ENCODE data around the gene EPYC. TPM values are rescaled to one million over a fixed set of nuclear protein-coding genes. Genes with fewer than 3 reads are reported as not detected.
A peak's percentile ranks its signal among the peaks of the same experiment; 100 is the strongest.

The EPYC gene
- total RNA-seq, 8 experiments from 2014 or later: 1.8 TPM; not detected in 7

DNA sequence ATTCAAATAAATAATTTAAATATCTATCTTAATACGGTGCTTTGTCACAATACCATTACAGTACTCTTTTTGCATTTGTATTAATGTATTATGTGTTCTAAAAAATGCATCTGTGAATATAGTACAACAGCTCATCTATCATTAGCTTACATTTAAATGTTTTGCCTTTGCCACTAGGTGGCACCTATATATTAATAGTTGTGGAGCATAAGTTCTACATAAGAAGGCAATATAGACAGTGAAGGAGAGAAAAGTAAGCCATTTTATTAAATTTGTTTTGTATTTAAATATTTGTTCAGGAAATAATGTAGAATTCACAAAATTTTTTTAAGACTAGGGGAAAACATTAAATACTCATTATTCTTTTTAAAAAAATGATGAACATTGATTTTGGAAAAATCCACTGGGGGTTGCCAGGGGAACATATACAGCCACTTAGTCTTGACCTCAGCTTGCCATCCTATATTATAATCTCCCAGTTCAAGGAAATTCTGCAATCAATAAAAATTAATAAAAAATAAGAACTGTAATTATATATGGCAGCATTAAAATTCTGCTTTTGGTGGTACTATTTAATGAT, 59.6 kb downstream of the EPYC start:
- H3K27ac ChIP-seq: no peak overlapping the region
- peaks cover 0 to 4% of the 10 kb centered on the region in 2 donors for H3K4me1 ChIP-seq (replicated peaks in 1 of 2)
- ATAC-seq (replicated peaks in 6 of 8): peak in 4 of 8 experiments; percentile 38 to 81 (median 56)
- in situ Hi-C loops (cut with MboI; ENCODE audit: low pct_unique_long_range_greater_than_20kb in 2 of 9, low sequenced_read_pairs in 9 of 9, unreplicated experiment in 9 of 9): loop anchor here in 1 of 9 experiments (25.0 kb wide), 1 partner anchor 1408 kb away; the partner anchor contains the start of gene POC1B
- no peak overlapping the region for H3K4me3 ChIP-seq
- WGBS, 10 experiments: 0 to 78% (median 0%) methylated on average over 1 of the region's 1 CpG; no CpG with 5 or more reads in 3 of the 10 experiments

DNA sequence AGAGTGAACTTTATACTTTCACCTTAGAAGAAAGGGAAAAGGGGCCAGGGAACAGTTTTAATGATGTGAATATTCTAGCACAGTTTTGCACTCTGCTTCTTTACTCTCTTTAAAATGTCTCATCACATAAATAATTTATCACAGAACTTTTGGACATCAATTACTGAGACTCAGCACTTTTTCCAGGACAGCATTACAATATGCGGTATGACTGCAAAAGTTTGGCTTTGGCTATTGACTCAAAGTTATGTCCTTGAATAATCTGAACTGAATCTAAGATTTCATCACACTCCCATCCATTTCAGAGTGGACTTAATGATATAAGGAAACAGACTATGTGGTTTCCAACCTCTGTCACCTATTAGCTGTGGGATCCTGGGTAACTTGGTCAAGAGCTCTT, 61.5 kb downstream of the EPYC start:
- in situ Hi-C loops (cut with MboI; ENCODE audit: low pct_unique_long_range_greater_than_20kb in 2 of 9, low sequenced_read_pairs in 9 of 9, unreplicated experiment in 9 of 9): loop anchor here in 1 of 9 experiments (25.0 kb wide), 1 partner anchor 1406 kb away; the partner anchor contains the start of gene POC1B
- no peak overlapping the region for H3K27ac ChIP-seq
- H3K4me1 ChIP-seq (replicated peaks in 1 of 2): peaks cover 0 to 3% of the 10 kb centered on the region in 2 donors
- peak in 2 of 8 experiments; percentile 40 to 79 for ATAC-seq (replicated peaks in 6 of 8)
- H3K4me3 ChIP-seq: no peak overlapping the region
- WGBS, 10 experiments: 14 to 100% (median 69%) methylated on average over 1 of the region's 1 CpG; no CpG with 5 or more reads in 2 of the 10 experiments

DNA sequence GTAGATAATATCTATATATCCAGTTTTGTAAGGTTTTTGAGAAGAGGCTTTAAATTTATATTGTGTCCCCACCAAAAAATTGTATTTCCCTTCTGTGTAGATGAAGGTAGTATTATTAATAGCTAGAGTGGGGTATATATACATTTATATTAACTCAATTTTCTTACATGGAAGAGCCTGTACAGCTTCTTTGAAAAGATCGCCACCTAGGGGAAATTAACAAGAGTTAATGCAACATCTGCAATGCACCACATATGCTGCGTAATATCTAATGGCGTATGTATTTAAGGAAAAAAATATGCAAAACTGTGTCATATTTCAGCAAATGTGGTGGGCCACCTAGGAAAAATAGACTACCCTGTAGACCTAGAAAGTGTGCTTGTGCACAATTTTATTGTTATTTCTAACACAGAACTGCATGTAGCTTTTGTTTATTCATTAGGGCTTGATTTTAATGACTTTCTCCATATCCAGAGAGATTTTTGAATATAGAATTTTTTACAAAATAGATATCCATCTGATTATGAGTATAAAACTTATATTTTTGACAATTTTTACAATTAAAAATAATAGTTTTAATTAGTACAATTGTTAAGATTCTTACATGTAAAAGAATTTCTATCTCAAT, 63.8 kb downstream of the EPYC start:
- 0 to 95% (median 61%) methylated on average over 1 to 3 of the region's 3 CpGs; no CpG with 5 or more reads in 1 of the 10 experiments for WGBS, 10 experiments
- ATAC-seq (replicated peaks in 6 of 8): peak in 4 of 8 experiments; percentile 52 to 90 (median 64)
- in situ Hi-C loops (cut with MboI; ENCODE audit: low pct_unique_long_range_greater_than_20kb in 2 of 9, low sequenced_read_pairs in 9 of 9, unreplicated experiment in 9 of 9): loop anchor here in 1 of 9 experiments (25.0 kb wide), 1 partner anchor 1404 kb away; the partner anchor contains the start of gene POC1B

DNA sequence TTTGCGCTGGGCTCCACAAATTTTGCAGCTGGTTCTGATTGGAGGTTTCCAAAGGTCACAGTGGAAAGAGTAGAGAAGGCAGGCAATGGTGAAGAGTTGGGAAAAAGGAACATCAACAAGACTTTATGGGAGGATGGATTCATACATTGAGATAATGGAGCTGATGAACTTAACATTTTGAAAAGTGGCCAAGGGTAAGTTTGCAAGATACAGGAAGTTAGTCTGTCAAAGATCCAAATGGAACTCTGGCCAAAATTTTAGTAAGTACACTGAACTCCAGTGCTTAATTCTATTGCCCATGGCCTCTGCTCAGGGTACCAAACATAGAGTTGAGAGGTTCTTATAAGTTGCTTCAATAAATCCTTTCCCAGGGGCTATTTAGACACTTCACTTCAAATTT, 65.4 kb downstream of the EPYC start:
- Histone ChIP-seq H3K27ac (no peak overlapping the region), H3K4me3 (no peak overlapping the region), H3K4me1 (replicated peaks in 1 of 2) (peaks cover 0 to 1% of the 10 kb centered on the region in 2 donors)
- in situ Hi-C loops (cut with MboI; ENCODE audit: low pct_unique_long_range_greater_than_20kb in 2 of 9, low sequenced_read_pairs in 9 of 9, unreplicated experiment in 9 of 9): loop anchor here in 1 of 9 experiments (25.0 kb wide), 1 partner anchor 1402 kb away; the partner anchor contains the start of gene POC1B
- 78 to 100% (median 100%) methylated on average over 1 of the region's 1 CpG; no CpG with 5 or more reads in 3 of the 10 experiments for WGBS, 10 experiments
- ATAC-seq (replicated peaks in 6 of 8): no peak

More for the DNA sequence above, 63.8 kb downstream of the EPYC start:
- no peak overlapping the region for H3K27ac ChIP-seq
- H3K4me1 ChIP-seq (replicated peaks in 1 of 2): peaks cover 0 to 3% of the 10 kb centered on the region in 2 donors
- no peak overlapping the region for H3K4me3 ChIP-seq

DNA sequence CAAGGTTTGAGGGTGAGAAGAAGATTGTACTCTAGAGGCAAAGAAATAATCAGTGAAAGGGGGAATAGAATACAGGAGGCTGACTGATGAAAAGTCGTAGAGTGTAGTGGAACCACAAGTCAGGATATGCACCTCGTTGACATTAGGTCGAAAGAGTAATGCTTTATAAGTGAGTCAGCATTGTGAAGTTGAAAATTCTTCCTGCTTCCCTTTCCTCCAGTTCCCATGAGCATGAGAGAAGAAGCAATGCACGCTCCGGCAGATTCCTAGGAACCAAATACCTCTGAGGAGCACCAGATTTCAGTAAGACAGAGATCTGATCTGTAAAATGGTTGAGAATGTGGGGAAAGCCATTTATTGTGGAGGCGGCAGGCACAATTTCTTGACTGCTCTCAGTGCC, 66.3 kb downstream of the EPYC start:
- H3K4me1 ChIP-seq (replicated peaks in 1 of 2): no peaks in the 10 kb centered on the region
- in situ Hi-C loops (cut with MboI; ENCODE audit: low pct_unique_long_range_greater_than_20kb in 2 of 9, low sequenced_read_pairs in 9 of 9, unreplicated experiment in 9 of 9): loop anchor here in 1 of 9 experiments (25.0 kb wide), 1 partner anchor 1401 kb away; the partner anchor contains the start of gene POC1B
- no peak overlapping the region for H3K4me3 ChIP-seq
- ATAC-seq (replicated peaks in 6 of 8): no peak
- WGBS, 10 experiments: 32 to 92% (median 74%) methylated on average over 3 to 6 of the region's 6 CpGs; no CpG with 5 or more reads in 1 of the 10 experiments
- H3K27ac ChIP-seq: no peak overlapping the region

DNA sequence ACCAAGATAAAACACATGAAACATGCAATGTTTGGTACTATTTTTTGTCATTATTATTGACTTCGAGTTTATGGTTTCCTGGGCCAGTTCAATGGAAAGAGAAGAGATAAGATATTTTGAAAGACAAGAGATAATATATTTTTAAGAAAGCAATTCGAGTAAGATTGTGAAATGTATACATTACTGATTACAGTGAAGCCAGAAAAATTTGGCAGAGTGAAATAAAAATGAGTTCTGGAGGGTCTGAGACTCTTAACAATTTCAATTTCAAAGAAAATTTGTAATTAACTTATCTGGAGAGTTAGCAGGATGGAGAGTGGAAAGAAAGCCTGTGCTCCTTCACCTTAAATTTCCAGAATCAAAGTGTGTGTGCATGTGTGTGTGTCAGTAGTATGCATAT, 67.1 kb downstream of the EPYC start:
- H3K27ac ChIP-seq: no peak overlapping the region
- H3K4me1 ChIP-seq (replicated peaks in 1 of 2): no peaks in the 10 kb centered on the region
- H3K4me3 ChIP-seq: no peak overlapping the region
- ATAC-seq (replicated peaks in 6 of 8): no peak
- in situ Hi-C loops (cut with MboI; ENCODE audit: low pct_unique_long_range_greater_than_20kb in 2 of 9, low sequenced_read_pairs in 9 of 9, unreplicated experiment in 9 of 9): loop anchor here in 1 of 9 experiments (25.0 kb wide), 1 partner anchor 1400 kb away; the partner anchor contains the start of gene POC1B
- WGBS, 10 experiments: 11 to 79% (median 58%) methylated on average over 1 to 2 of the region's 2 CpGs

DNA sequence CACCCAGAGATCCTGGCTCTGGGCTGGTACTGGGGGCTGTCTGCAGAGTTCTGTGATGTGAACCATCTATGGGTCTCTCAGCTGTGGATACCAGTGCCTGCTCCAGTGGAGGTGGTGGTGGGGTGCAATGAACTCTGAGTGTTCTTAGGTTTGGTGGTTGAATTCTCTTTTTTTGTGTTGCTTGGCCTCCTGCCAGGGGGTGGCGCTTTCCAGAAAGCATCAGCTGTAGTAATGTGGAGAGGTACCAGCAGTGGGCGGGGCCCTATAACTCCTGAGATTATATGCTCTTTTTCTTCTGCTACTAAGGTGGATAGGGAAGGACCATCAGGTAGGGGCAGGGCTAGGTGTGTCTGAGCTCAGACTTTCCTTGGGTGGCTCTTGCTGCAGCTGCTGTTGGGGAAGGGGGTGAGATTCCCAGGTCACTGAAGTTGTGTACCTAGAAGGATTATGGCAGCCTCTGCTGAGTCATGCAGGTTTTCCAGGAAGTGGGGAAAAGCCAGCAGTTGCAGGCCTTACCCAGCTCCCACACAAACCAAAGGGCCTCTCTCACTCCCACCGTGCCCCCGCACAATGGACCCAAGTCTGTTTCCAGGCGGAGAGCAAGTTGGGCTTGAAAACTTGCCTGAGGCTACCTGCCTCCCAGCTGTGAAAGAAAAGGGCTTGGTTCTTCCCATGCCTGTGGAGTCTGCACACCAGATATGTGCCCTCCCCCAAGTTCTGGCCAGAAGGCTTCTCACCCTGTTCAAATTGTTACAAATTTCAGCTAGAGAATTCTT, 68.4 kb downstream of the EPYC start:
- in situ Hi-C loops (cut with MboI; ENCODE audit: low pct_unique_long_range_greater_than_20kb in 2 of 9, low sequenced_read_pairs in 9 of 9, unreplicated experiment in 9 of 9): loop anchor here in 1 of 9 experiments (25.0 kb wide), 1 partner anchor 1399 kb away; the partner anchor contains the start of gene POC1B
- no peaks in the 10 kb centered on the region for H3K4me1 ChIP-seq (replicated peaks in 1 of 2)
- no peak overlapping the region for H3K4me3 ChIP-seq
- 95 to 100% (median 100%) methylated on average over 1 to 3 of the region's 5 CpGs; no CpG with 5 or more reads in 4 of the 10 experiments for WGBS, 10 experiments
- no peak for ATAC-seq (replicated peaks in 6 of 8)
- no peak overlapping the region for H3K27ac ChIP-seq

DNA sequence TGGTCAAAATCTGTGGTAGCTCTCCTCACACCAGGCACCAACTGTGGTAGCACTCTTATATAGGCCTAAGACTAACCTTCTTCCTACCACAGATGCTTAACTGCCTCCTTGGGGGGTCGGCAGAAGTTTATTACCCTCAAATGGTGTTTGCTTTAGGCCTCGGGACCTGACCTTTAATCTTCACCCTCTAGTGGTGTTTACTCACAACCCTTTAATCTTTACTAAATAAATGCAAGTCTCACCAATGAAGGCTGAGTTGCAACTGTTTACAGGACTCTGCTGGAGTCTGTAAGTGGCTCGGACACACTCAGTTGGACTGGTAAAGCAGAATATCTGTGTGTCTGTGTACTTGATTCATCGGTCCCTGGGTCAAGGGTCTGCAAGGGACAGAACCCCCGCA, 79.2 kb downstream of the EPYC start:
- in situ Hi-C loops (cut with MboI; ENCODE audit: low pct_unique_long_range_greater_than_20kb in 2 of 9, low sequenced_read_pairs in 9 of 9, unreplicated experiment in 9 of 9): loop anchor here in 1 of 9 experiments (25.0 kb wide), 1 partner anchor 1388 kb away; the partner anchor contains the start of gene POC1B
- ATAC-seq (replicated peaks in 6 of 8): no peak
- H3K4me3 ChIP-seq: no peak overlapping the region
- no peaks in the 10 kb centered on the region for H3K4me1 ChIP-seq (replicated peaks in 1 of 2)
- 50 to 85% (median 73%) methylated on average over 1 to 5 of the region's 5 CpGs for WGBS, 10 experiments
- H3K27ac ChIP-seq: no peak overlapping the region

DNA sequence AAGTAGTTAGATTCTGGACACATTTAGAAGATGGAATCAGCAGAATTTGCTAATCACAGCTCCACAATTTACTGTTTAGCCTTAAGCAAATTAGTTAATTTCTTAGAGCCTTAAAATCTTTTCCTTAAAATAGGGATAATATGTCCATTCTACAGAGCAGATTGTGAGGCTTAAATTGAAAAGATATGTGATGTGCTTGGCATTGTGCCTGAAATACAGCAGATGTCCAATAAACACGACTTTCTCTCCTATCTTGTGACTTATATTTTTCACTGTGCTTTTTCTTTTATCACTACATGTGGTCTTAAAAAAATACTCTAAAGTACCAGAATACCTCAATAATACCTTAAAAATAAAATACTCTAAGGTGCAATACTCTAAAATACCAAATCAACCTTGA, 80.4 kb downstream of the EPYC start:
- Histone ChIP-seq H3K4me3 (no peak overlapping the region), H3K27ac (no peak overlapping the region), H3K4me1 (replicated peaks in 1 of 2) (no peaks in the 10 kb centered on the region)
- WGBS, 10 experiments: 14 to 100% (median 64%) methylated on average over 1 of the region's 1 CpG; no CpG with 5 or more reads in 1 of the 10 experiments
- ATAC-seq (replicated peaks in 6 of 8): no peak
- in situ Hi-C loops (cut with MboI; ENCODE audit: low pct_unique_long_range_greater_than_20kb in 2 of 9, low sequenced_read_pairs in 9 of 9, unreplicated experiment in 9 of 9): loop anchor here in 2 of 9 experiments (25.0 kb wide), 2 partner anchors 1362 to 1387 kb away; partner anchors contain the start of gene POC1B (in 1 of the 2)

DNA sequence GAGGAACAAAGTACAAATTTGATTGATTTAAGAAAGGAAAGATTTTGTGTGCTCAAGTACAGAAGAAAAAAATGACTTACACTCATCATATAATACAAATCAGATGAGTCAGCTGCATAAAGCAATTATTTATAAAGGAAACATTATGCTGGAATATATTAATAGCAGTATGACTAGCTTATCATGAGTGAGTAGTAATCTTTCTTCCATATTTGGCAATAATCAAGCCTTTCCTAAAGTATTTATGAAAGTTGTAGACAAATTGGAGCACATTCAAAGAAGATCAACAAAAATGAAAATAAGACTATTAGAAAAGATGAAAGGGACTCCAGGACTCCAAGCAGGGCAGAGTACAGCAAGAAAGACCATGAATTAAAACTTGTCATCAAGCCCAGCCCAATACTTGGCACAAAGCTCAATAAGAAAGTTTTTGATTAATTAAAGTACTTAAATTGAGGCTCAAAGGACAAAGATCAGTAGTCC, 82.6 kb downstream of the EPYC start:
- Histone ChIP-seq H3K27ac (no peak overlapping the region), H3K4me3 (no peak overlapping the region), H3K4me1 (replicated peaks in 1 of 2) (no peaks in the 10 kb centered on the region)
- ATAC-seq (replicated peaks in 6 of 8): peak in 4 of 8 experiments; percentile 17 to 92 (median 56)
- in situ Hi-C loops (cut with MboI; ENCODE audit: low pct_unique_long_range_greater_than_20kb in 2 of 9, low sequenced_read_pairs in 9 of 9, unreplicated experiment in 9 of 9): loop anchor here in 2 of 9 experiments (25.0 kb wide), 2 partner anchors 1360 to 1385 kb away; partner anchors contain the start of gene POC1B (in 1 of the 2)

DNA sequence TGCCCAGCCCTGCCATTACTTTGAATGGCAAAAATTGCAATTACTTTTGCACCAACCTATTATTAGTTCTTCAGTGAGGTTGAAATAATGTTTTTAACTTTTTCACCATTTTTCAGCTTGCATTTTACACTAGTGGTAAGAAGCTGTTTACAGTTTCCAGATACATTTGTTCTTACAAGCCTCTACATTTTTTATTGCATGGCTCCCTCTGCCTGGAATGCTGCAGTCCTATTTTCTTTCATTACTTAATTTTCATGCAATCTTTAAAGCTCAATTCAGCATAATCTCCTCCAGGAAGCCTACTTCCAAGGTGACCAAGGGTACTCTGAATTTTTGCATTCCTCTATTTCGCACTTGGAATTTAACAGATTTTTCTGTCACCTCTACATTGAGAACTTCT, 83.2 kb downstream of the EPYC start:
- in situ Hi-C loops (cut with MboI; ENCODE audit: low pct_unique_long_range_greater_than_20kb in 2 of 9, low sequenced_read_pairs in 9 of 9, unreplicated experiment in 9 of 9): loop anchor here in 2 of 9 experiments (25.0 kb wide), 2 partner anchors 1359 to 1384 kb away; partner anchors contain the start of gene POC1B (in 1 of the 2)
- H3K27ac ChIP-seq: no peak overlapping the region
- 50 to 100% (median 100%) methylated on average over 1 of the region's 1 CpG; no CpG with 5 or more reads in 1 of the 10 experiments for WGBS, 10 experiments
- H3K4me3 ChIP-seq: no peak overlapping the region
- no peaks in the 10 kb centered on the region for H3K4me1 ChIP-seq (replicated peaks in 1 of 2)
- no peak for ATAC-seq (replicated peaks in 6 of 8)

DNA sequence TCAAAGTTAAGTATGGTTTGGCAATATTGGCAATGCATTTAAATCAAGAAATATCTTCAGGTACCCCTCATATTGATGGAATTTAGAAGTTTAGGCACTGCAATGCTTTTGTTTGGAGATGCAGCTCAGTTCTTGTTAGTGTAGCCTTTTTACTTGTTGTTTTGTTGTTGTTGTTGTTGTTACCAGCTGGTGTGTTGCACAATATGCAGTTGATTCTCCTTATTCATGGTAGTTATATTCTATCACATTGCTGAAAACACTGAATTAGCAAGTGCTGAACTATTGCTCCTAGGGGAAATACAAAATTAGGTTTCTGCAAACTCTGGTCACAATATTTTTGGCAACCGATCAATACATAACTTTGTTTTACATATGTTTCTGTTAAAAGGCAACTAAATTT, 84.5 kb downstream of the EPYC start:
- no peak overlapping the region for H3K27ac ChIP-seq
- H3K4me1 ChIP-seq (replicated peaks in 1 of 2): no peaks in the 10 kb centered on the region
- in situ Hi-C loops (cut with MboI; ENCODE audit: low pct_unique_long_range_greater_than_20kb in 2 of 9, low sequenced_read_pairs in 9 of 9, unreplicated experiment in 9 of 9): loop anchor here in 2 of 9 experiments (25.0 kb wide), 2 partner anchors 1358 to 1383 kb away; partner anchors contain the start of gene POC1B (in 1 of the 2)
- ATAC-seq (replicated peaks in 6 of 8): peak in 2 of 8 experiments; percentile 29 to 52
- no peak overlapping the region for H3K4me3 ChIP-seq
- WGBS, 10 experiments: 50 to 100% (median 90%) methylated on average over 1 of the region's 1 CpG; no CpG with 5 or more reads in 2 of the 10 experiments
